HepG2 (cell line): ENCODE results near the gene BOD1L1. TPM values are rescaled to one million over a fixed set of nuclear protein-coding genes. Genes with fewer than 3 reads are reported as not detected.
A peak's percentile ranks its signal among the peaks of the same experiment; 100 is the strongest.

Source experiments
- CBX2 ChIP-seq, 2 experiments: fragments of 200-600 bp in 1 of 2; sonication (generic); formaldehyde crosslinking in 1 of 2; IDR thresholded peaks; 2 replicates each; pipeline versions ENCODE4 v1.7.0 to v1.8.1; 2018 to 2022; ENCODE audit warnings: low read depth in 2 of 2, low read length in 1 of 2, mild to moderate bottlenecking in 1 of 2, missing genetic modification reagents in 1 of 2
- DMAP1 ChIP-seq: IDR thresholded peaks from 2 replicates; pipeline ENCODE4 v1.6.1; 2016
- DNMT1 ChIP-seq: sonication (generic); formaldehyde crosslinking; IDR thresholded peaks from 2 replicates; pipeline ENCODE4 v1.5.1; 2020; ENCODE audit warnings: mild to moderate bottlenecking, missing genetic modification reagents
- HNRNPLL ChIP-seq: fragments of 200-400 bp; formaldehyde crosslinking; IDR thresholded peaks from 2 replicates; pipeline ENCODE4 v1.6.1; 2017; ENCODE audit warnings: mild to moderate bottlenecking, low read depth, low read length; ENCODE audit not compliant: poor library complexity, severe bottlenecking
- MEIS1 ChIP-seq: sonication (generic); formaldehyde crosslinking; IDR thresholded peaks from 2 replicates; pipeline ENCODE4 v1.9.0; 2021; ENCODE audit warnings: mild to moderate bottlenecking, missing genetic modification reagents, moderate library complexity, borderline replicate concordance
- PRDM15 ChIP-seq: sonication (generic); formaldehyde crosslinking; IDR thresholded peaks from 2 replicates; pipeline ENCODE4 v1.4.0; 2020; ENCODE audit warnings: missing genetic modification reagents
- SKIL ChIP-seq: sonication (generic); formaldehyde crosslinking; IDR thresholded peaks from 2 replicates; pipeline ENCODE4 v1.8.0; 2022; ENCODE audit warnings: missing genetic modification reagents, mild to moderate bottlenecking, moderate library complexity, borderline replicate concordance
- TFDP1 ChIP-seq: IDR thresholded peaks from 2 replicates; pipeline ENCODE4 v1.6.1; 2016; ENCODE audit warnings: missing compliant biosample characterization, missing genetic modification reagents, borderline replicate concordance
- ZFY ChIP-seq: sonication (generic); formaldehyde crosslinking; IDR thresholded peaks from 2 replicates; pipeline ENCODE4 v1.4.0; 2020; ENCODE audit warnings: missing genetic modification reagents
- ZHX1 ChIP-seq: sonication (generic); formaldehyde crosslinking; IDR thresholded peaks from 2 replicates; pipeline ENCODE4 v1.8.1; 2022; ENCODE audit warnings: low read depth, mild to moderate bottlenecking, missing genetic modification reagents
- ZNF12 ChIP-seq: sonication (generic); formaldehyde crosslinking; IDR thresholded peaks from 2 replicates; pipeline ENCODE4 v1.5.0; 2020; ENCODE audit warnings: missing genetic modification reagents
- ZNF343 ChIP-seq: sonication (generic); formaldehyde crosslinking; IDR thresholded peaks from 2 replicates; pipeline ENCODE4 v1.4.0; 2020; ENCODE audit warnings: mild to moderate bottlenecking, missing genetic modification reagents
- ZNF362 ChIP-seq: sonication (generic); formaldehyde crosslinking; IDR thresholded peaks from 2 replicates; pipeline ENCODE4 v1.4.0; 2020; ENCODE audit warnings: missing genetic modification reagents, mild to moderate bottlenecking, borderline replicate concordance
- ZNF564 ChIP-seq: sonication (generic); formaldehyde crosslinking; IDR thresholded peaks from 2 replicates; pipeline ENCODE4 v1.8.1; 2023; ENCODE audit warnings: mild to moderate bottlenecking, missing genetic modification reagents
- ZNF572 ChIP-seq: sonication (generic); formaldehyde crosslinking; IDR thresholded peaks from 2 replicates; pipeline ENCODE4 v1.5.1; 2020; ENCODE audit warnings: mild to moderate bottlenecking, missing genetic modification reagents
- polyA plus RNA-seq, 8 experiments: library from polyadenylated mRNA; depleted of rRNA in 3 of 8; stranded (reverse) in 7 of 8; unstranded in 1 of 8; fragments of >200 nt; fragmentation: Illumina TruSeq in 4 of 8; extraction: Trizol in 4 of 8; gene quantifications; 2 replicates each; pipeline versions ENCODE4 v1.2.1 to v1.2.3, GENCODE V29; 2011 to 2016; ENCODE audit warnings: low read depth in 4 of 8, missing spikeins in 1 of 8, mixed read lengths in 1 of 8; ENCODE audit not compliant: insufficient read depth in 1 of 8
- total RNA-seq, 5 experiments: library from RNA; depleted of rRNA; stranded (reverse); fragments of >200 nt; fragmentation: Illumina TruSeq; extraction: Trizol; gene quantifications; 2 replicates each; pipeline ENCODE4 v1.2.3, GENCODE V29; 2016; ENCODE audit warnings: low read depth in 1 of 5

Gene BOD1L1
- total and polyA plus RNA-seq, 2 of the 13 experiments (the other 11 are each of a cell fraction or from before 2014, with no cell fraction given), result 11.7 to 17.9 TPM

GRCh38 chr4:13627606-13628311 lies at the start of gene BOD1L1 (continued):
- TF ChIP-seq CBX2 (IDR thresholded peaks at IDR 0.05; ENCODE audit: low read depth, low read length) (peak; percentile 82; the same call in 1 of the 2 replicates), CBX2 (CRISPR knock-in tag; IDR thresholded peaks at IDR 0.05; ENCODE audit: low read depth) (no peak), PRDM15 (no peak), SKIL (CRISPR knock-in tag) (peak; percentile 36; the same call in 1 of the 2 replicates), ZNF343 (CRISPR knock-in tag) (peak; percentile 25; the same call in 1 of the 2 replicates), ZNF572 (peak; percentile 88), DNMT1 (CRISPR knock-in tag) (peak; percentile 66; the same call in 1 of the 2 replicates), MEIS1 (CRISPR knock-in tag) (0 out of 2 replicates have a peak, but pooled peaks have one; percentile 50), ZFY (CRISPR knock-in tag) (peak; percentile 94), ZNF362 (CRISPR knock-in tag) (no peak), ZHX1 (peak; percentile 87), DMAP1 (CRISPR knock-in tag) (peak; percentile 89), ZNF564 (CRISPR knock-in tag) (peak; percentile 76; the same call in 1 of the 2 replicates), TFDP1 (CRISPR knock-in tag) (peak; percentile 61; the same call in 1 of the 2 replicates), ZNF12 (CRISPR knock-in tag) (peak; percentile 16; the same call in 1 of the 2 replicates), HNRNPLL (peak; percentile 98)
